GM23248 (cell line): ENCODE measurements around the gene GLOD5. TPM values are rescaled to one million over a fixed set of nuclear protein-coding genes. Genes with fewer than 3 reads are reported as not detected.

ENCODE experiments used
- DNase-seq: peaks from one replicate; pipeline ENCODE4 v3.0.0-alpha.2; 2015
- H2AFZ ChIP-seq: fragments of 200-600 bp; sonication (generic); 2 replicates; pipeline ENCODE4 v1.6.1; 2016; ENCODE audit warnings: antibody characterized with exemption
- H3F3A ChIP-seq: fragments of 200-600 bp; sonication (generic); 2 replicates; pipeline ENCODE4 v1.6.1; 2016; ENCODE audit warnings: mild to moderate bottlenecking, antibody characterized with exemption, mixed run types; ENCODE audit not compliant: insufficient read depth
- H3K27ac ChIP-seq: fragments of 200-600 bp; sonication (generic); 2 replicates; pipeline ENCODE4 v1.5.1; 2016; ENCODE audit warnings: mild to moderate bottlenecking
- H3K27me3 ChIP-seq: fragments of 200-600 bp; sonication (generic); replicated peaks from 2 replicates; pipeline ENCODE4 v1.6.1; 2016; ENCODE audit warnings: mild to moderate bottlenecking; ENCODE audit not compliant: insufficient read depth
- H3K36me3 ChIP-seq: fragments of 200-600 bp; sonication (generic); 2 replicates; pipeline ENCODE4 v1.6.1; 2016; ENCODE audit warnings: low read depth, mild to moderate bottlenecking
- H3K4me1 ChIP-seq: fragments of 200-600 bp; sonication (generic); 2 replicates; pipeline ENCODE4 v1.6.1; 2016; ENCODE audit warnings: mild to moderate bottlenecking; ENCODE audit not compliant: insufficient read depth
- H3K4me2 ChIP-seq: fragments of 200-600 bp; sonication (generic); one replicate; pipeline ENCODE4 v1.6.1; 2016; ENCODE audit warnings: mild to moderate bottlenecking; ENCODE audit not compliant: unreplicated experiment
- H3K4me3 ChIP-seq: fragments of 200-600 bp; sonication (generic); 2 replicates; pipeline ENCODE4 v1.5.1; 2016; ENCODE audit warnings: mild to moderate bottlenecking
- H3K79me2 ChIP-seq: fragments of 200-600 bp; sonication (generic); 2 replicates; pipeline ENCODE4 v1.6.1; 2016; ENCODE audit warnings: mild to moderate bottlenecking; ENCODE audit not compliant: insufficient read depth
- H3K9ac ChIP-seq: fragments of 200-600 bp; sonication (generic); 2 replicates; pipeline ENCODE4 v1.6.1; 2016; ENCODE audit warnings: mild to moderate bottlenecking
- H3K9me2 ChIP-seq: fragments of 200-600 bp; sonication (generic); 2 replicates; pipeline ENCODE4 v1.6.1; 2016; ENCODE audit warnings: mixed run types, mild to moderate bottlenecking, moderate library complexity; ENCODE audit not compliant: insufficient read depth
- H3K9me3 ChIP-seq: fragments of 200-600 bp; sonication (generic); one replicate; pipeline ENCODE4 v1.6.1; 2017; ENCODE audit warnings: low read depth
- H4K20me1 ChIP-seq: fragments of 200-600 bp; sonication (generic); 2 replicates; pipeline ENCODE4 v1.6.0; 2016; ENCODE audit not compliant: insufficient read depth
- EZH2 ChIP-seq: fragments of 200-600 bp; sonication (generic); IDR thresholded peaks from 2 replicates; pipeline ENCODE4 v1.6.1; 2018; ENCODE audit warnings: antibody characterized with exemption, mild to moderate bottlenecking; ENCODE audit not compliant: insufficient read depth, poor library complexity, severe bottlenecking
- EZH2phosphoT487 ChIP-seq: fragments of 200-600 bp; sonication (generic); IDR thresholded peaks from 2 replicates; pipeline ENCODE4 v1.6.1; 2018; ENCODE audit warnings: antibody characterized with exemption, moderate library complexity, mild to moderate bottlenecking, low read depth; ENCODE audit not compliant: insufficient read depth
- WGBS, 2 experiments: methylation state at CpG; one replicate each; pipeline ENCODE4 v1.1.6; 2015 to 2017; ENCODE audit warnings: low lambda C conversion rate in 2 of 2, low coverage in 1 of 2; ENCODE audit errors: missing lambda C conversion rate in 2 of 2; 5-methylcytosine and 5-hydroxymethylcytosine counted together
- in situ Hi-C: fragments of 300-500 bp; cut with MboI; formaldehyde crosslinking; loops from 2 replicates; pipeline ENCODE4 v1.15.0; 2020
- polyA plus RNA-seq: library from polyadenylated mRNA; unstranded; fragments of >200 nt; fragmentation: Nextera tagmentation; extraction: Ambion mirVana; gene quantifications from 2 replicates; pipeline ENCODE4 v1.2.1, GENCODE V29; 2016
- small RNA-seq: library from RNA; depleted of rRNA; stranded (forward); fragments of <200 nt; gene quantifications from one replicate; pipeline ENCODE3, GENCODE V24; 2014; ENCODE audit warnings: low read depth, low replicate concordance
- total RNA-seq: library from RNA; depleted of rRNA; stranded (reverse); fragments of >200 nt; shearing (Covaris generic); gene quantifications from 2 replicates; pipeline ENCODE4 v1.2.3, GENCODE V29; 2014; rRNA removed

GLOD5 gene
- total and polyA plus RNA-seq, 2 experiments from 2014 or later = not detected

DNA sequence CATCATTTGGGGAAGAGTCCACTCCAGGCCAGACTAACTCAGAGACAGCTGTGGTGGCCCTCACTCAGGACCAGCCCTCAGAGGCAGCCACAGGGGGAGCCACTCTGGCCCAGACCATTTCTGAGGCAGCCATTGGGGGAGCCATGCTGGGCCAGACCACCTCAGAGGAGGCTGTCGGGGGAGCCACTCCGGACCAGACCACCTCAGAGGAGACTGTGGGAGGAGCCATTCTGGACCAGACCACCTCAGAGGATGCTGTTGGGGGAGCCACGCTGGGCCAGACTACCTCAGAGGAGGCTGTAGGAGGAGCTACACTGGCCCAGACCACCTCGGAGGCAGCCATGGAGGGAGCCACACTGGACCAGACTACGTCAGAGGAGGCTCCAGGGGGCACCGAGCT, 61.5 kb downstream of the GLOD5 start:
- Histone ChIP-seq H4K20me1 (no peaks in the 10 kb centered on the region), H3K9ac (no peak overlapping the region), H2AFZ (no peak overlapping the region), H3K9me2 (no peaks in the 10 kb centered on the region), H3F3A (no peaks in the 10 kb centered on the region), H3K4me3 (no peak overlapping the region), H3K27ac (no peak overlapping the region), H3K4me1 (no peaks in the 10 kb centered on the region), H3K79me2 (no peaks in the 10 kb centered on the region), H3K36me3 (no peaks in the 10 kb centered on the region), H3K9me3 (no peaks in the 10 kb centered on the region), H3K27me3 (no peaks in the 10 kb centered on the region), H3K4me2 (no peak overlapping the region)
- no peak for DNase-seq
- TF ChIP-seq EZH2 (no peak), EZH2phosphoT487 (no peak)
- 63 to 100% methylated on average over 1 to 5 of the region's 6 CpGs for WGBS, 2 experiments
- in situ Hi-C loops = no loop called here

Small RNAs within 50 kb of the gene (small RNA-seq; reads per million reads assigned to genes)
- gene RNU6-1056P (not detected), gene RNU6-29P (not detected)

Other genes with a start within 250 kb of the GLOD5 start
- 17.0 and 21.1 TPM in 2 replicates for gene EBP, start 239.9 kb upstream of the GLOD5 start, total RNA-seq
- 45.0 and 48.3 TPM in 2 replicates for gene EBP, start 239.9 kb upstream of the GLOD5 start, polyA plus RNA-seq
- 7.9 and 8.2 TPM in 2 replicates for gene TBC1D25, start 222.0 kb upstream of the GLOD5 start, total RNA-seq
- gene TBC1D25, start 222.0 kb upstream of the GLOD5 start, polyA plus RNA-seq = 8.5 and 8.6 TPM in 2 replicates
- 188 and 210 TPM in 2 replicates for gene RBM3, start 187.3 kb upstream of the GLOD5 start, total RNA-seq
- 143 and 150 TPM in 2 replicates for gene RBM3, start 187.3 kb upstream of the GLOD5 start, polyA plus RNA-seq
- gene WDR13, start 164.3 kb upstream of the GLOD5 start, total RNA-seq = 120 and 149 TPM in 2 replicates
- gene WDR13, start 164.3 kb upstream of the GLOD5 start, polyA plus RNA-seq = 89.7 and 92.4 TPM in 2 replicates
- not detected in 2 replicates for gene WAS, start 77.9 kb upstream of the GLOD5 start, total RNA-seq
- not detected in 2 replicates for gene WAS, start 77.9 kb upstream of the GLOD5 start, polyA plus RNA-seq
- 6.8 and 8.1 TPM in 2 replicates for gene SUV39H1, start 65.0 kb upstream of the GLOD5 start, total RNA-seq
- gene SUV39H1, start 65.0 kb upstream of the GLOD5 start, polyA plus RNA-seq = 6.0 TPM in 2 replicates
- not detected in 2 replicates for gene GATA1, start 24.8 kb downstream of the GLOD5 start, total RNA-seq
- gene GATA1, start 24.8 kb downstream of the GLOD5 start, polyA plus RNA-seq = not detected in 2 replicates
- gene HDAC6, start 40.3 kb downstream of the GLOD5 start, total RNA-seq = 32.4 and 36.6 TPM in 2 replicates
- gene HDAC6, start 40.3 kb downstream of the GLOD5 start, polyA plus RNA-seq = 18.6 and 20.3 TPM in 2 replicates
- gene ERAS, start 64.8 kb downstream of the GLOD5 start, total RNA-seq = not detected in 2 replicates
- not detected in 2 replicates for gene ERAS, start 64.8 kb downstream of the GLOD5 start, polyA plus RNA-seq
- 0.89 and 3.1 TPM in 2 replicates for gene PCSK1N, start 73.9 kb downstream of the GLOD5 start, total RNA-seq
- 1.4 and 2.1 TPM in 2 replicates for gene PCSK1N, start 73.9 kb downstream of the GLOD5 start, polyA plus RNA-seq
- 17.8 and 26.7 TPM in 2 replicates for gene TIMM17B, start 136.0 kb downstream of the GLOD5 start, total RNA-seq
- gene TIMM17B, start 136.0 kb downstream of the GLOD5 start, polyA plus RNA-seq = 44.7 and 48.4 TPM in 2 replicates
- 18.1 and 30.3 TPM in 2 replicates for gene PQBP1, start 136.2 kb downstream of the GLOD5 start, total RNA-seq
- gene PQBP1, start 136.2 kb downstream of the GLOD5 start, polyA plus RNA-seq = 45.4 and 49.7 TPM in 2 replicates
- gene SLC35A2, start 149.9 kb downstream of the GLOD5 start, total RNA-seq = 23.6 and 29.1 TPM in 2 replicates
- 54.6 and 55.5 TPM in 2 replicates for gene SLC35A2, start 149.9 kb downstream of the GLOD5 start, polyA plus RNA-seq
- gene PIM2, start 157.3 kb downstream of the GLOD5 start, total RNA-seq = 4.6 and 5.6 TPM in 2 replicates
- 4.4 and 4.5 TPM in 2 replicates for gene PIM2, start 157.3 kb downstream of the GLOD5 start, polyA plus RNA-seq
- 43.4 and 44.9 TPM in 2 replicates for gene OTUD5, start 195.9 kb downstream of the GLOD5 start, total RNA-seq
- gene OTUD5, start 195.9 kb downstream of the GLOD5 start, polyA plus RNA-seq = 27.0 and 30.9 TPM in 2 replicates
- 0.65 and 1.5 TPM in 2 replicates for gene KCND1, start 210.1 kb downstream of the GLOD5 start, total RNA-seq
- gene KCND1, start 210.1 kb downstream of the GLOD5 start, polyA plus RNA-seq = 0.69 and 0.71 TPM in 2 replicates
- 16.5 and 31.6 TPM in 2 replicates for gene GRIPAP1, start 240.5 kb downstream of the GLOD5 start, total RNA-seq
- gene GRIPAP1, start 240.5 kb downstream of the GLOD5 start, polyA plus RNA-seq = 16.5 and 21.8 TPM in 2 replicates